GM12875 (cell line): ENCODE data around the gene PIGU.
A peak's percentile ranks its signal among the peaks of the same experiment; 100 is the strongest.
"Not testable (repeated sequence)": the region's sequence is repeated elsewhere in the genome, so short reads cannot be mapped to it uniquely, and the experiment has no call there.

Source experiments
- H3K4me3 ChIP-seq: one replicate; pipeline ENCODE4 v1.5.1; 2011; ENCODE audit warnings: low read depth, low read length, control low read depth
- CTCF ChIP-seq: IDR thresholded peaks from 2 replicates; pipeline ENCODE4 v1.5.1; 2011; ENCODE audit warnings: low read depth, mild to moderate bottlenecking, control low read depth, inconsistent platforms, low read length, moderate library complexity, borderline replicate concordance; ENCODE audit not compliant: insufficient read depth

Gene PIGU, protein sequence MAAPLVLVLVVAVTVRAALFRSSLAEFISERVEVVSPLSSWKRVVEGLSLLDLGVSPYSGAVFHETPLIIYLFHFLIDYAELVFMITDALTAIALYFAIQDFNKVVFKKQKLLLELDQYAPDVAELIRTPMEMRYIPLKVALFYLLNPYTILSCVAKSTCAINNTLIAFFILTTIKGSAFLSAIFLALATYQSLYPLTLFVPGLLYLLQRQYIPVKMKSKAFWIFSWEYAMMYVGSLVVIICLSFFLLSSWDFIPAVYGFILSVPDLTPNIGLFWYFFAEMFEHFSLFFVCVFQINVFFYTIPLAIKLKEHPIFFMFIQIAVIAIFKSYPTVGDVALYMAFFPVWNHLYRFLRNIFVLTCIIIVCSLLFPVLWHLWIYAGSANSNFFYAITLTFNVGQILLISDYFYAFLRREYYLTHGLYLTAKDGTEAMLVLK

GRCh38 chr20:34676642-34677373 is at the start of gene PIGU:
PIGU (minus strand) TSS chr20:34677092; CDS start chr20:34677085, 7 bp downstream.
- TF ChIP-seq CTCF, result 0 out of 2 replicates have a peak, but pooled peaks have one; percentile 7
- peak within 1 kb of the TSS; percentile 50 for H3K4me3 ChIP-seq

DNA sequence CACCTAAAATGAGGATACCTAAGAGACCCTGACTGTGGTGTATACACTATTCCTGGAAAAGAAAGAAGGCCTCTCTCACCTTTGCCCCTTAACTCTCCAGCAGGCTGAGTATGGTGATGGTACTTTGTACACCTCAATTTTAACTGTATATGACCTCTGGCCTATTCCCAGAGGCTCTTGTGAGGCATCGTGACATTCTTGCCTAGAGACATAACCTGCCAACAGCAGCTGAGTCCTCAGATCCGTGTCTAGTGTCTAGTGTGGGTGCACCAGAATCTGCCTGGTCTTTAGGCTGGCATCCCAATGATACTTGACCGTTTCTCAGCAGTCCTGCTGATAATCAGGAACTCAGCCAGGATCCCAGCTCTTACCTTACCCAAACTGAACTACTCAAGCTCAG is 47.3 kb upstream of the PIGU start:
- TF ChIP-seq CTCF, result no peak

DNA sequence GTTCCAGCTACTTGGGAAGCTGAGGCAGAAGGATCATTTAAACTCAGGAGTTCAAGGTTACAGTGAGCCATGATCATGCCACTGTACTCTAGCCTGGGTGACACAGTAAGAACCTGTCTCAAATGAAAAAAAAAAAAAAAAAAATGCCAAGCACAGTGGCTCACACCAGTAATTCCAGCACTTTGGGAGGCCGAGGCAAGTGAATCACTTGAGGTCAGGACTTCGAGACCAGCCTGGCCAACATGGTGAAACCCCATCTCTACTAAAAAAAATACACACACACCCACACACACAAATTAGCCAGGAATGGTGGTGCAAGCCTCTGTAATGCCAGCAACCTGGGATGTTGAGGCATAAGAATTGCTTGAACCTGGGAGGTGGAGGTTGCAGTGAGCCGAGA is 45.7 kb upstream of the PIGU start:
- not testable (repeated sequence) for H3K4me3 ChIP-seq

More for the DNA sequence above, 47.3 kb upstream of the PIGU start:
- H3K4me3 ChIP-seq, result no peak overlapping the region

DNA sequence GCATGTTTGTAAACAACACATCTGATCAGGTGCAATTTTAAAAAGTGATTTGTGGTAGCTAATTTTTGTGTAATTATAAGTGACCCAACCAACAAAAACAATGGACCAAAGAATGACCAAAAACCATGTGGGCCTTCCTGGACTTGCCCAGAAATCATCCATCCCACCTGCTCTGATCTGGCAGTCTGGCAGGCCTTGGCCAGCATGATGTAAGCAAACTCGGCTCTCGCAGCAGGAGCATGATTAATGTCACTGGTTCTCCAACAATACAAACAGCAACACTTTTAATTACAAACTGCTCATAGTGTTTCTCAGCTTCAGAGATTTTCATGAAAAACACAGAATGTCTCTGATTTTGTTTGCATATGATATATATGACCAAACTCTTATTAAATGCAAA is 43.4 kb upstream of the PIGU start:
- no peak for TF ChIP-seq CTCF
- no peak overlapping the region for H3K4me3 ChIP-seq

DNA sequence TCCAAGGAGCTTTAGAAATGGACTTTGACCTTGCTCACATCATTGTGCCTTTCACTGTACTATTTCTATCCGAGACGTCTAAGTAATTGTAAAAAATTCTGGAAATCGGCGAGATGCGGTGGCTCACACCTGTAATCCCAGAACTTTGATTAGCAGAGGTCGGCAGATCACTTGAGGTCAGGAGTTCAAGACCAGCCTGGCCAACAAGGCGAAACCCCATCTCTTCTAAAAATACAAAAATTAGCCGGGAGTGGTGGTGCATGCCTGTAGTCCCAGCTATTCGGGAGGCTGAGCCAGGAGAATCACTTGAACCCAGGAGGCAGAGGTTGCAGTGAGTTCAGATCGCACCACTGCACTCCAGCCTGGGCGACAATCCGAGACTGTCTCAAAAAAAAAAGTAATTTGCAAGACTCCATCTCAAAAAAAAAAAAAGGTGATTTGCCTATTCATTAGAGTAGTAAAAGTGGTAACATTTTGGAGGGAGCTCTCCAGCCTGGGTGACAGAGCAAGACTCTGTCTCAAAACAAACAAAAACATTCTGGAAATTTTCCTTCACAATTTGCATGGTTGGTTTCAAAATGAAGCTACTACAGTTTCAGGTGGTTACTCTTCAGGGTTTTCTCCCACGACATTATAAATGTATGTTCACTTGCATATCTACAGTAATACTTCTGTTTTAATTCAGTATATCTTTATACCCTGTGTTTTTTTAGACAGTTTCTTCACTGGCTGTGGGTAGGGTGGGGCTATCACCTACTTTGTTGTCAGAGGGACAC is 42.5 kb upstream of the PIGU start:
- not testable (repeated sequence) for H3K4me3 ChIP-seq

- no peak for TF ChIP-seq CTCF
- no peak overlapping the region for H3K4me3 ChIP-seq
These were observed 40.6 kb upstream of the PIGU start for GRCh38 chr20:34717230-34718095.

- H3K4me3 ChIP-seq, result no peak overlapping the region
- TF ChIP-seq CTCF, result no peak
These were observed 40.0 kb upstream of the PIGU start for GRCh38 chr20:34716921-34717229.
